Skin epidermis (tissue), 12 donors: ENCODE measurements around the gene DIMT1.

Source experiments
- H3K27ac ChIP-seq, 21 experiments: fragments of 200-600 bp; sonication (generic) in 11 of 21; one replicate each; pipeline ENCODE4 v1.5.0; 2020; ENCODE audit warnings: mild to moderate bottlenecking in 3 of 21, inconsistent platforms in 2 of 21, moderate library complexity in 2 of 21
- H3K4me3 ChIP-seq, 7 experiments: fragments of 200-600 bp; sonication (generic) in 2 of 7; one replicate each; pipeline ENCODE4 v1.5.0; 2020; ENCODE audit warnings: inconsistent platforms in 2 of 7, mild to moderate bottlenecking in 2 of 7, moderate library complexity in 1 of 7

DIMT1 gene

DNA sequence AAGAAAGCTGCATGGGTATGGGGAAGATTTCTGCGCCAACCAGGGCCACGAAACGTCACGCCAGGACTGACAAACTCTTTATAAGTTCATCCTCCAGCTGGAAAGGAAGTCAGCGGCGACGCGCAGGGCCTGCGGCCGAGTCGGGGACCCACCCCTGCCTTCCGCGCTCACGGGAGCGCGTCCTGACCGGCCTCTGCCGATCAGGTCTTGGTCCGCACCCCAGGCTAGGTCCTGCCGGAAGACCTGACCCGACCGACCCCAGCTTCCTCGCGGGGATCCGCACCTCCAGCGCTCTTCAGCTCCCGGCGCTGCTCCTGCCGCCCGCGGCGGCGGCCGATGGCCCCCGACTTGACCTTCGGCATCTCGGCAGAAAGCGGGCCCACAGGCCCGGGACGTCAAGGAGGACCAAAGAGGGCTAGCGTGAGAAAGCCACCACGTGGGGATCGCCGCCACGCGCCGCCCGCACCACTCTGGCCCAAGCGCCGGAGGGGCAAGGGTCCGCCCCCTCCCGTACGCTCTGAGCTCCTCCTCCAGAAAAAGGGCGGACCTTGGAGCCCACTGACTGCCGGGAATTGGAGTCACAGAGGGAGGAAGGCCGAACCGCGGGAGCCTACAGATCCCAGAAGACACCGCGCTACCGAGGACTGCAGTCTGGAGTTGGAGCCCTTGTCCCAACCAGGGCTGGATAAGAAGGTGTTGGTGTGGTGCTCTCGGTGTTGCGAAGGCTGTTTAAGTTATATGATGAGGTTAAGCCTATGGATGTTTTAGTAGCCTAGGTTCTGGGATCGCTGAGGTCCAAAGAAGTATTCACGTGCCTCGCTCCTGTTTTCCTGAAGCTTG lies at the start of gene DIMT1:
Gene DIMT1 (minus strand): TSS at position 495 of the 840 bp plus-strand sequence. CDS start 133 bp downstream, at position 362.
- Histone ChIP-seq H3K4me3 (peak within 1 kb of the TSS; percentile 68 to 98 (median 89)), H3K27ac (peak within 1 kb of the TSS; percentile 50 to 99 (median 94))

DNA sequence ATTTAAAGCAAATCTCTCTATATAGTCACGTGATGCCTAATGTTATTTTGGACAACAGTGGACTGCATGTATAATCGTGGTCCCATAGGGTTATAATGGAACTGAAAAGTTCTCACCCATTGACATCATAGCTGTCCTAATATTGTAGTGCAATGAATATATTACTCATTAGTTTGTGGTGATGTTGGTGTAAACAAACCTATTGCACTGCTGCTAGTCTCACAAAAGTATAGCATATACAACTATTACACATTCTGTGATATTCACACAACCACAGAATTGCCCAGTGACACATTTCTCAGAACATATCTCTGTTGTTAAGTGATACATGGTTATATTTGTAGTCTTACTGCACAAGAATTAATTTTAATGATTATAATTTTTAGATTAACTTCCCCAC lies 46.6 kb upstream of the DIMT1 start:
- Histone ChIP-seq H3K27ac (no peak overlapping the region), H3K4me3 (no peak overlapping the region)

DNA sequence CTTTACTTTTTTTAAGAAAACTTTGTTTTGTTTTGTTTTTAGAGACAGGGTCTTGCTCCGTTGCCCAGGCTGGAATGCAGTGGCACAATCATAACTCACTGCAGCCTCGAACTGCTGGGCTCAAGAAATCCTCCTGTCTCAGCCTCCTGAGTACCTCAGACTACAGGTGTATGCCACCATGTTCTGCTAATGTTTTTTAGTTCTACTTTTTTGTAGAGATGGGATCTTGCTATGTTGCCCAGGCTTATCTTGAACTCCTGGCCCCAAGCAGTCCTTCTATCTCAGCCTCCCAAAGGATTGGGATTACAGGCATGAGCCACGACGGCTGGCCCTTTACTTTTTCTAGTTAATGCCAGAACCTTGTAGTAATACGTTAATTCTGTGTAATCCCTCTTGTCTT lies 44.8 kb upstream of the DIMT1 start:
- no peak overlapping the region for H3K4me3 ChIP-seq
- H3K27ac ChIP-seq = no peak overlapping the region

DNA sequence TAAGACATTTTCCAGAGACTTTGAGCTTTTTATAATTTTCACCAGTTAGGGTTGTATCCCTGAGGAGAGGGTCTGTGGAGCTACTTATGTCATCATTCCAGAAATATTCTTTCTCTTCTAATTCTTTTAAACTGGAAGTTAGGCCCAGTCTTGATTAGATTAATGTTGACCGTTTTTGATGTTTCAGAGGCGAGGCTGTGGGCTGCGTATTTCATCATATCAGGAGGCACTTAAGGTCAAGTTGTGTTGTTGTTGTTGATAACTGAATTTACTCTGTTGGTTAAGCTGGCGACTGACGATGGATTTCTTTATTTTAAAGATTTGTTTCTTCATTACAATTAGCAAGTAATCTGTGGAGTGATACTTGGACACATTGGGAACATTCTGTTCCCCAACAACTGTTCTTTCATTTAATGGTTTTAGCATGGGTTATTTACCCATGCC lies 28.9 kb upstream of the DIMT1 start:
- Histone ChIP-seq H3K27ac (peak overlapping the region in 7 of 21 experiments; percentile 23 to 72 (median 44)), H3K4me3 (no peak overlapping the region)

DNA sequence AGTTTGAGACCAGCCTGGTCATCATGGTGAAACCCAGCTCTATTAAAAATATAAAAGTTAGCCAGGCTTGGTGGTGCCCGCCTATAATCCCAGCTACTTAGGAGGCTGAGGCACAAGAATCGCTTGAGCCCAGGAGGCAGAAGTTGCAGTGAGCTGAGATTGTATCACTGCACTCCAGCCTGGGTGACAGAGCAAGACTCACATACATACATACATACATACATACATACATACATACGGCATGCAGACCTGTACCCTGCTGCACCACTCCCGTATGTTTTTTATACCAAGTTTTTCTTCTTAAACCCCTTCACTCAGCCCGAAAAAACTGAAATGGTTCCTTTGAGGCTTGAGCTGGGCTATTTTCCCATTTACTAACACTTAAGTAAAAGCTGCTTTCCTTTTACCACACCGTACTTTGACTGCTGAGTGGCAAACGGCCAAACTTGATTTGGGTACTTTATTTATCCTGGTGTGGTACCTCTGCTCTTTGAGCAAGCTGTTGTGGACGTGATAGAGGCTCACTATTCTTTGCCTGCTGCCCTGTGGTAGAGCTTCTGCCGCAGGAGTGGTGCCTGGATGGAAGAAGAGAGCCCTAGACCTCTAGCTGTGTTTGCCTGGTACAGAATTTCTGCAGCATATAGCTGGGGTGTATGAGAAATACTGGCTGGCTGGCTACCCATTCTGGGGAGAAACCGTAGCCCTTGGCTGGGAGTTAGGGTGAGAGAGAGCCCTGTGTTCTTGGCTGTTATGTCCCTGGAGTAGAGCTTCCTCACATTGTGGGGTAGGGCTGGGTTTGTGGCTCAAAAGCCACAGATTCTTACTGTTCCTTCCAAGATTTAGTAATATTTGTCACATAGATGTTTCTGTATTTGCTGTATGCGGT lies 28.3 kb upstream of the DIMT1 start:
- Histone ChIP-seq H3K4me3 (no peak overlapping the region), H3K27ac (peak overlapping the region in 10 of 21 experiments; percentile 8 to 72 (median 47))

DNA sequence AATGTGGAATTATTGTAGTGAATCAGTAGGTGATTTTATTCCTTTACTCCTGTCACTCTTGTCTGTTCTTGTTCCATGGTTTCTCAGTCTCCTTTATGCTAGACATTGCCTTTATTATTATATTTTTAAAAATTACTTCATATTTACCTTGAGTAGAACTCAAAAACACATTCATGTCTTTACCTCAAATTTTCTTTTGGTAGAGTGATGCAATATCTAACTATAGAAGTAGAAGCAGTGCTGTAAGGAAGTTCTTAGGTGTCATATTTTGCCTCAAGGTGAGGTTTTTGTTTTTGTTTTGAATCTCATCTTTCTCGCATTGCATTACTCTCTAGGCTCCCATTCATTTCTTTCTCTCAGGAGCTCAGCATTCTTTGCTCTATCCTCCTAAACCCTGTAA lies 21.1 kb upstream of the DIMT1 start:
- Histone ChIP-seq H3K27ac (no peak overlapping the region), H3K4me3 (no peak overlapping the region)

DNA sequence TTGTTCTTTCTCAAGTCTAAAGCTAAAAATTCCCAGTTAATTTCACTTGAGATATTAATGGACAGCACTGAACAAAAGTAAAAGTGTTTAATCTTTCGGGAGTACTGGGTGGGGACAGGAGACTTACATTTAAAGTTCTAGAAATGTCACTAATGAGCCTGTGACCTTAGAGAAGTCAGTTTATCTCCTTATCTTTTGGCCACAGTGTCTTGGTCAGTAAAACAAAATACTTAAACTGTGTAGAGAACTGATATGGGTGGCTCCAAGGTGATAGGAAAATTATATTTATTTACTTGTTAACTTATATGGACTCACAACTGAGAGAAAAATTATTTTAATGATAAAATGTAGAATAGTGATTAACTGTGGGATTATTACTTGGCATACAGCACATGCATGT lies 17.7 kb upstream of the DIMT1 start:
- no peak overlapping the region for H3K4me3 ChIP-seq
- H3K27ac ChIP-seq = no peak overlapping the region

DNA sequence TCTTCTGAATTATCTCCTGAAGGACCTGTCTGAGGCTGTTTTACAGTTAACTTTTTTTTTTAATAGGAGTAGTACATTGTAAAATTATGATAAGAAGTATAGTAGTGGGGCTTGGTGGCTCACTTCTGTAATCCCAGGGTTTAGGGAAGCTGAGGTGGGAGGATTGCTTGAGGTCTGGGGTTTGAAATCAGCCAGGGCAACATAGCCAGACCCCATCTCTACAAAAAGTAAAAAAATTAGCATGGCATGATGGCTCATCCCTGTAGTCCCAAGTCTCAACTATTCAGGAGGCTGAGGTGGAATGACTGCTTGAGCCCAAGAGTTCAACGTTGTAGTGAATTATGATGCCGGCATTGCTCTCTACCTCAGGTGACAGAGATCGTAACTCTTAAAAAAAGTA lies 15.9 kb upstream of the DIMT1 start:
- Histone ChIP-seq H3K4me3 (no peak overlapping the region), H3K27ac (no peak overlapping the region)

DNA sequence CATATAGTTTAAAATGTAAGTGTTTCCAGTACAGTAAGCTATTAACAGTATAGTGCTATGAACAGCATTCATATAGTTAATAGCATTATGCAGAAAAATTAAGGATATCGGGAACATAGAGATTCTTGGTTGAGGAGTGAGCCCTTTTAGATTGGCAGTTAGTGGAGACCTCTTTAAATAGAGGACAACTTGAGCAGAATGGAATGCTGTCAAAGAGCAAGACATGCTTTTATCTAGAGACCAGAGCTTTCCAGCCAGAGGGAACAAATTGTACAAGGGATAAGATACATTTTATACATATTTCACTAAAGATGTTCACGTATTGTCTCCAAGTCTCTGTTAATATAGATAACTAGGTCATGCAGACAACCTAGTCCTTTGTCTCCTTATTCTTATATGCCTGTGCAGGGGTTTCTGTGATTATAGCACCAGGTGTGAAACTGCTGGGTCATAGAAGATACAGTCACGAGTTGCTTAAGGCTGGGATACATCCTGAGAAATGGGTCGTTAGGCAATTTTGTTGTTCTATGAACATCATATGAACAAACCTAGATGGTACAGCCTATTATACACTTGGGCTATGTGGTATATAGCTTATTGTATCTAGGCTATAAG lies 14.9 kb upstream of the DIMT1 start:
- no peak overlapping the region for H3K27ac ChIP-seq
- H3K4me3 ChIP-seq = no peak overlapping the region

DNA sequence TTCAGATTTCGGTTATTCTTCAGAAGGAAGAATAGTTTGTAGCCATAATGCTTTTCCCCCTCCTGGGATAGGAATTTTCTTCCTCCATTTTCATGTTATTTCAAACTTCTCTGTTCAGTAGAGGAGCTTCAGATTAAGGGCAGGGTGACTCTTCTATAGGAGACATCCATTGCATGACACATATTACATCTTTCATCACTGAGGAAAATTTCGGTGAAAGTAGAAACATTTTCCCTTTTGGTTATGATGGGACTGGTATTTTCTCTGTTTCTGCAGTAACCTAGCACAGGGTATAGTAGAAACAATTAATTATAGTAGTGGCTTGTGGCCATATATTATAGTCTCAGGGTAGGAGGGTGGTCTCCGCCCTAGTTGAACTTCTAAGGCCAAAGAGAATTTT lies 10.0 kb upstream of the DIMT1 start:
- Histone ChIP-seq H3K4me3 (peak overlapping the region in 5 of 7 experiments; percentile 69 to 99 (median 96)), H3K27ac (no peak overlapping the region)

DNA sequence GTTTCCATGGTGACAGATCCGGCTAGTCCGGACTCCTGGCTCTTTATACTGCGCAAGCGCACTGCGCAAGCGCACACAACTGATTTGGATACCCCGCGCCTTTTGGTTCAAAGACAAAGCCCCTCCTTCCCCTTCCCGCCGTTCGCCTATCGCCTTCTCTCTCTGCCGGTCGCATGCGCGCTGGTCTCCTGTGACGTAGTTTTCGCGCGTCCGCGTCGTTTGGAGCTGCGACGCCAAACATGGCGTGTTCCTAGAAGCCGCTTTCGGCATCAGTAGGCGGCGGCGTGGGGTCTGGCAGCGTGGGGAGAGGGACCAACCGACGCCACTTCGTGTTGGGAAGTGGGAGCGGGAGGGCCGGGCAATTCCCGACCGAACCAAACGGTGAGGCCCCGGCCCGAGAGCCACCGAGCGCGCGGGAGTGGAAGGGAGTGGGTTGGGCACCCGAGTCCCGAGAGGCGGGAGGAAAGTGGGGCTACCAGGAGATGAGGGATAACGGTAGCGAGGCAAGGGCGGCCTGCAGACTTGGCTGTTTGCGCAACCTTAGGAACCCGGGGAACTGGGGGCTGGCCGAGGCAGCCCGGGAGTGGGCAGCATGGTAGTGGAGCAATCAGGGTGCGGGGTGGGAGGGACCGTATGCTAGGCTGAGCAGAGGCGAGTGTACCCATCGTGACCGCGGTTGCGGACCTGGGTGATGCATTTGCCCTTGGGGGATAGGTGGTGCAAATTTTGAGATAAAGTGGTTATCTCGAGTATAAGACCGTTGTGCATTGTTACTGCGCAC lies 9.0 kb upstream of the DIMT1 start, which contains the start of gene IPO11:
Gene IPO11 (plus strand): TSS at position 215 of the 781 bp plus-strand sequence. CDS start 24,517 bp downstream, outside the sequence.
- H3K27ac ChIP-seq = peak within 1 kb of the TSS; percentile 44 to 92 (median 78)
- peak within 1 kb of the TSS; percentile 58 to 99 (median 95) for H3K4me3 ChIP-seq

DNA sequence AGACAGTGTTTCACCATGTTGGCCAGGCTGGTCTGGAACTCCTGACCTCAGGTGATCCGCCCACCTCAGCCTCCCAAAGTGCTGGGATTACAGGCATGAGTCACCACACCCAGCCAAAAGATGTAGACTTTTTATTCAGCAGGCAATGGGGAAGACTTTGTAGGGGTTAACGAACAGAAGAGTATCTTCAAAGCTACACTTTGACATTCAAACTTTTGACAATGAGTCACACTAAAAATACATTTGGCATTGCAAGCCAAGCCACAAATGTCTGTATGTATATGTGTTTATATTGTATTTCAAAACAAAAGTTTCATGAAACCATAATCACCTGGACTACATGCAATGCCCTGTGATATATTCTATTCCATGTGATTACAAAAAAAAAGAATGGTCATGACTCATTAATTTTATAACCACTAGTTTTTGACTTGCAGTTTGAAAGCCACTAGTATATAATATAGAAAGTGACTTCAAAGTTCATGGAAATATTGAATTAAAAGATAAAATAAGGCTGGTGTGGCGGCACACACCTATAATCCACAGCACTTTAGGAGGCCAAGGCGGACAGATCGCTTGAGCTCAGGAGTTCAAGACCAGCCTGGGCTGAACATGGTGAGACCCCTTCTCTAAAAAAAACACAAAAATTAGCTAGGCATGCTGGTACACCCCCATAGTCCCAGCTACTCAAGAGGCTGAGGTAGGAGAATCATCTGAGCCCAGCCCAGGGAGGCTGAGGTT lies 8.3 kb downstream of the DIMT1 start:
- no peak overlapping the region for H3K4me3 ChIP-seq
- no peak overlapping the region for H3K27ac ChIP-seq

DNA sequence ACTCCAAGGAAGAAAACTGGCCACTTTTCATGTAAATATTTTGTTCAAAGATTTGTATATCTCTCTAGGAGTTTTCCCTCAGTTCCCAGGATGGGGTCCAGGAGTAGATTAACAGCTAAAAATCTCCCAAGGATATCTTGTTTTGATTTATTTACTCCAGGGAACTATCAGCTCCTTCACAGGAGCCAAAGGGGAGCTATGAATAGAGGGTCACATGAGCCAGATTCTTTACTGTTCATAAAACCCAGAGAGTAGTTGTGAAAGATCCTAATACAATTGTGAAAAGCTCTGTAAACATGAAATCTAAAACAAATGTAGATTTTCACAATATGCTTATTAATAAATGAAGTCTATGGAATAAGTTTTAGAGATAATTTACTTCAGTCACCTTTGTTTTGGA lies 16.9 kb downstream of the DIMT1 start:
- Histone ChIP-seq H3K4me3 (no peak overlapping the region), H3K27ac (peak overlapping the region in 3 of 21 experiments; percentile 3 to 8 (median 6))

DNA sequence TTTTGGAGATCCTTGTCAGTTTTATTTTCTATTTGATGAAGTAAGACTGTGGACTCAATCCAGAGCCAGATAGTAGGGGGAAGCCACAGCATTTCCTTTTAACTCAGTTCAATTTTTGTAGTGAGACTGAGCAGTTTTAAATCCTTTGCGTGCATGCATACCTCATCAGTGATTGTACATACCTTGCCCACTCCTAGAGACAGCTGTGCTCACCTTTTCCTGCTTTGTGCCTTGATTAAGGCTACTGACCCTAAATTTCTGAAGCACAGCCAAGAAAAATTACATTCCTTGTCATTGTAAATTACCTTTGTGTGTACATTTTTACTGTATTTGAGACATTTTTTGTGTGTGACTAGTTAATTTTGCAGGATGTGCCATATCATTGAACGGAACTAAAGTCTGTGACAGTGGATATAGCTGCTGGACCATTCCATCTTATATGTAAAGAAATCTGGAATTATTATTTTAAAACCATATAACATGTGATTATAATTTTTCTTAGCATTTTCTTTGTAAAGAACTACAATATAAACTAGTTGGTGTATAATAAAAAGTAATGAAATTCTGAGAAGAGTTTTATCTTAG lies 17.8 kb downstream of the DIMT1 start:
- Histone ChIP-seq H3K4me3 (no peak overlapping the region), H3K27ac (peak overlapping the region in 3 of 21 experiments; percentile 3 to 29 (median 12))

DNA sequence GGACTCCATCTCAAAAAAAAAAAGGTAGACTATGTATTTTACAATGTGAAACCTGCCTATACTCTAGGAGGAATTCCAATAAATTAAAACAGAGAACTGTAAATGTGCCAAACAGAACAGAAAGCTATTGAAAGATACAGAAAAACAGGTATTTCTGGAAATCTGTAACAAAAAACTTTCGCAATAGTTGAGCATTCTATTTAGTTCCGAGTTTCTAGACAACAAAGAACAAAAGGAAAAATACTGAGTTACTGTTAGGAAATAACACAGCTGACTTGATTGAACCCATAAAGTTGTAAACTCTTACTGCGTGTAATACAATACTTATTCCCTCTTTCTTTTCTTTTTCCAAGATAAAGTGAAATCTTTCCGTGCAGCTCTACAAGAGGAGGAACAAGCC lies 18.6 kb downstream of the DIMT1 start:
- peak overlapping the region in 3 of 21 experiments; percentile 3 to 29 (median 12) for H3K27ac ChIP-seq
- no peak overlapping the region for H3K4me3 ChIP-seq

DNA sequence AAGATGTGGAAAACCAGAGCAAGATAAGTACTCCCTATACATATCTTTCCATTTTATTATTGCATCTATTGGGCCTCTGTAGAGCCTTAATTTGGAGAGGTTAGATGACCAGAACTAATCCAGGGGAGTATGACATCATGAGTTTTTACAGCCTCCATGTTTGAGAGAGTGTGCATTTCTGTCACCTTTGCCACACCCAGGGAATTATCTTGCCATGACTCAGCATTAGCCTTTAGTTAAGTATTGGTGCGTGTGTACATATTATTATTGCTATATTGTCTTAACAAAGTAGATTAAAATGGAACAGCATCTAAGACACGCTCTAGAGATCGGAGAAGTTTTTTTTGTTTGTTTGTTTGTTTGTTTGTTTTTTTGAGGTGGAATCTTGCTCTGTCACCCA lies 27.6 kb downstream of the DIMT1 start:
- Histone ChIP-seq H3K27ac (no peak overlapping the region), H3K4me3 (no peak overlapping the region)

DNA sequence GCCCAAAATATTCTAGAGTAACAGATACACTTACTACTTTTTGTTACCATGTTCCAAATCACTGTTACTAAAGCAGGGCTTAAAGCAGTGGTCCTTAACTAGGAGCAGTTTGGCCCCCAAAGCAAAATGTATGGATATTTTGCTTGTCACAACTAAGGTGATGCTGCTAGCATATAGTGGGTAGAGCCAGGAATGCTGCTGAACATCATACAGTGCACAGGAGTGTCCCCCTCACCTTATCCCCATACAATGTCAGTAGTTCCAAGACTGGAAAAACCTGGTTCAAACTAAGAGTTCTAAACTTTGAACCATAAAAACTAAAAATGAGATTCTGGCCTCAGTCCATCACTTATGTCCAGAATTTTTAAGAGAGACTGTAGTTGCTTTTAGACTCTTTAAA lies 28.1 kb downstream of the DIMT1 start:
- Histone ChIP-seq H3K4me3 (no peak overlapping the region), H3K27ac (no peak overlapping the region)

DNA sequence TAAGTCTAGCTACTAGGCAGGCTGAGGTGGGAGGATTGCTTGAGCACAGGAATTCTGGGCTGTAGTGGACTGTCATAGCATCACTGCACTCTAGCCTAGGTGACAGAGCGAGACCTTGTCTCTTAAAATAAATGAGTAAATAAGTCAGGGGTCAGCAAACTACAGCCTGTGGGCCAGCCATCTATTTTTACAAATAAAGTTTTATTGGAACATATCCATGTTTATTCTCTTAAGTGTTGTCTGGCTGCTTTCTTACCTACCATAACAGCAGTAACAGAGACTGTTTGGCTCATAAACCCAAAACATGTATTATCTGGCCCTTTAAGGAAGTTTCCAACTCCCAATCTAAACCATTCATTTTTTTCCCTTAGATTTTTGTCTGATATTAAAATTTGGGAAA lies 29.6 kb downstream of the DIMT1 start:
- H3K27ac ChIP-seq = no peak overlapping the region
- no peak overlapping the region for H3K4me3 ChIP-seq
